Sigmoid colon (tissue), 4 donors: ENCODE results near the gene MTF2.

Experiments used
- CTCF ChIP-seq, 4 experiments: fragments of 450-650 bp in 3 of 4; fragments of 200-600 bp in 1 of 4; IDR thresholded peaks; one replicate each; pipeline ENCODE4 v1.5.1; 2016 to 2019; ENCODE audit warnings: antibody characterized with exemption in 4 of 4, mild to moderate bottlenecking in 3 of 4, moderate library complexity in 2 of 4
- EP300 ChIP-seq, 4 donors: sonication (generic); formaldehyde crosslinking; IDR thresholded peaks; one replicate each; pipeline ENCODE4 v1.6.1; 2017; ENCODE audit warnings: antibody characterized with exemption in 4 of 4
- POLR2A ChIP-seq, 2 donors: fragments of 450-650 bp; IDR thresholded peaks; one replicate each; pipeline ENCODE4 v1.6.1; 2016; ENCODE audit warnings: antibody characterized with exemption in 2 of 2, mild to moderate bottlenecking in 2 of 2, moderate library complexity in 2 of 2

- TF ChIP-seq POLR2A (IDR thresholded peaks at IDR 0.05) (no peak), CTCF (IDR thresholded peaks at IDR 0.05) (no peak), EP300 (IDR thresholded peaks at IDR 0.05) (no peak)
These were observed 46.1 kb upstream of the MTF2 start for GRCh38 chr1:93033029-93033428.
